HCT116 (cell line): ENCODE measurements around the gene OBSCN. TPM values are rescaled to one million over a fixed set of nuclear protein-coding genes. Genes with fewer than 3 reads are reported as not detected.
A peak's percentile ranks its signal among the peaks of the same experiment; 100 is the strongest.
"Not testable (repeated sequence)": the region's sequence is repeated elsewhere in the genome, so short reads cannot be mapped to it uniquely, and the experiment has no call there.

ENCODE experiments used
- ATAC-seq: fragments of 200-7000 bp; cut with Tn5 transposase; 2 replicates; pipeline ENCODE4 v1.9.1; 2020; ENCODE audit warnings: mild to moderate bottlenecking, moderate library complexity
- BruUV-seq: library from RNA; stranded (reverse); fragments of 400-500 nt; replicated peaks from 2 replicates; lab custom pipeline; 2021; lab: Mats Ljungman, UMichigan
- CTCF ChIA-PET: fragments of 300-600 bp; sonication (Branson Sonifier 250); formaldehyde crosslinking; loops from one replicate; lab custom pipeline; 2021; ENCODE audit warnings: antibody characterized with exemption; lab: Charles Lee
- POLR2A ChIA-PET: fragments of 300-600, 350-600 bp; sonication (Branson Sonifier 250); formaldehyde crosslinking; loops from one replicate; lab custom pipeline; 2021; ENCODE audit warnings: antibody characterized with exemption; lab: Charles Lee
- RAD21 ChIA-PET, 2 experiments: fragments of 300-600 bp; sonication (Branson Sonifier 250); formaldehyde crosslinking; loops; one replicate each; lab custom pipeline; 2023; ENCODE audit warnings: low total read pairs in 2 of 2; ENCODE audit not compliant: uncharacterized antibody in 2 of 2, unreplicated experiment in 2 of 2, low non-redundant PET in 1 of 2; lab: Charles Lee
- DNase-seq: peaks from one replicate; pipeline ENCODE4 v3.0.0-alpha.2; 2010; ENCODE audit warnings: low read depth, low spot score
- H2AFZ ChIP-seq: fragments of 200-600 bp; shearing (Covaris generic), sonication (generic); 2 replicates; pipeline ENCODE4 v1.6.1; 2017; ENCODE audit warnings: low read depth, mixed run types, mixed read lengths, antibody characterized with exemption, low read length; ENCODE audit not compliant: poor library complexity, severe bottlenecking
- H3K27ac ChIP-seq: 2 replicates; pipeline ENCODE4 v1.5.1; 2012; ENCODE audit warnings: low read depth, low read length
- H3K27me3 ChIP-seq: fragments of 200-600 bp; sonication (generic); 2 replicates; pipeline ENCODE4 v1.6.1; 2016; ENCODE audit warnings: mixed run types, low read length, mixed read lengths; ENCODE audit not compliant: insufficient read depth
- H3K36me3 ChIP-seq, 2 experiments: fragments of 200-500 bp in 1 of 2; fragments of 200-600 bp in 1 of 2; sonication (Bioruptor generic) in 1 of 2; sonication (generic) in 1 of 2; 2 replicates each; pipeline versions ENCODE4 v1.5.1 to v1.6.1; 2014 to 2016; ENCODE audit warnings: low read length in 2 of 2, inconsistent platforms in 1 of 2, mixed read lengths in 1 of 2, mixed run types in 1 of 2; ENCODE audit not compliant: insufficient read depth in 2 of 2, control insufficient read depth in 1 of 2
- H3K4me1 ChIP-seq, 2 experiments: fragments of 200-600 bp in 1 of 2; sonication (generic) in 1 of 2; 2 replicates each; pipeline versions ENCODE4 v1.5.1 to v1.6.1; 2012 to 2017; ENCODE audit warnings: low read length in 2 of 2, inconsistent platforms in 1 of 2, mild to moderate bottlenecking in 1 of 2, mixed read lengths in 1 of 2, mixed run types in 1 of 2, moderate library complexity in 1 of 2; ENCODE audit not compliant: insufficient read depth in 2 of 2, control insufficient read depth in 1 of 2
- H3K4me2 ChIP-seq: fragments of 200-600 bp; sonication (generic); 2 replicates; pipeline ENCODE4 v1.6.1; 2017; ENCODE audit warnings: mixed run types, low read length, mixed read lengths
- H3K4me3 ChIP-seq, 2 experiments: fragments of 200-600 bp in 1 of 2; sonication (generic) in 1 of 2; replicated peaks in 1 of 2; 2 replicates each; pipeline ENCODE4 v1.5.1; 2011 to 2016; ENCODE audit warnings: low read length in 2 of 2, control low read depth in 1 of 2, low read depth in 1 of 2, mild to moderate bottlenecking in 1 of 2, mixed read lengths in 1 of 2, mixed run types in 1 of 2
- H3K79me2 ChIP-seq: fragments of 200-600 bp; sonication (generic); 2 replicates; pipeline ENCODE4 v1.6.1; 2017; ENCODE audit warnings: mild to moderate bottlenecking, mixed run types, low read length, moderate library complexity, mixed read lengths; ENCODE audit not compliant: insufficient read depth
- H3K9ac ChIP-seq: fragments of 200-600 bp; sonication (generic); 2 replicates; pipeline ENCODE4 v1.6.1; 2016; ENCODE audit warnings: low read length, mixed read lengths
- H3K9me2 ChIP-seq: fragments of 200-600 bp; sonication (generic), shearing (Covaris generic); 2 replicates; pipeline ENCODE4 v1.6.1; 2017; ENCODE audit warnings: mixed run types, mild to moderate bottlenecking, moderate library complexity; ENCODE audit not compliant: insufficient read depth
- H3K9me3 ChIP-seq, 2 experiments: fragments of 200-500 bp in 1 of 2; fragments of 200-600 bp in 1 of 2; sonication (Bioruptor generic) in 1 of 2; sonication (generic) in 1 of 2; 2 replicates each; pipeline ENCODE4 v1.6.1; 2014 to 2017; ENCODE audit warnings: low read length in 2 of 2, mixed read lengths in 2 of 2, inconsistent platforms in 1 of 2, low read depth in 1 of 2, mild to moderate bottlenecking in 1 of 2, mixed run types in 1 of 2, moderate library complexity in 1 of 2; ENCODE audit not compliant: control insufficient read depth in 1 of 2, insufficient read depth in 1 of 2
- H4K20me1 ChIP-seq: fragments of 200-600 bp; sonication (generic), shearing (Covaris generic); 2 replicates; pipeline ENCODE4 v1.6.1; 2017; ENCODE audit warnings: mixed run types, mild to moderate bottlenecking, moderate library complexity; ENCODE audit not compliant: insufficient read depth
- POLR2A ChIP-seq: IDR thresholded peaks from 2 replicates; pipeline ENCODE4 v1.7.0; 2011; ENCODE audit warnings: borderline replicate concordance; ENCODE audit not compliant: insufficient read depth, insufficient read length; ENCODE audit errors: extremely low read depth
- POLR2AphosphoS5 ChIP-seq: IDR thresholded peaks from 2 replicates; pipeline ENCODE4 v1.6.1; 2011; ENCODE audit warnings: mild to moderate bottlenecking, low read depth, low read length, moderate library complexity
- SP1 ChIP-seq: IDR thresholded peaks from 2 replicates; pipeline ENCODE4 v1.6.1; 2012; ENCODE audit warnings: low read depth
- intact Hi-C: fragments of 100-400 bp; cut with micrococcal nuclease; formaldehyde crosslinking; loops from 2 replicates; pipeline ENCODE4 v1.10.0; 2022
- total RNA-seq: library from RNA; stranded (reverse); gene quantifications from one replicate; pipeline ENCODE4 v1.2.1, GENCODE V29; 2021; ENCODE audit not compliant: unreplicated experiment
- TF ChIP-seq, protein P1 (sequence below): IDR thresholded peaks from 2 replicates; pipeline ENCODE4 v1.6.1; 2011; ENCODE audit warnings: mild to moderate bottlenecking, low read length, moderate library complexity; ENCODE audit not compliant: insufficient replicate concordance; ENCODE audit errors: extremely low read depth
- TF ChIP-seq, protein P2 (sequence below): IDR thresholded peaks from 2 replicates; pipeline ENCODE4 v1.6.1; 2012
- TF ChIP-seq, protein P3 (sequence below), 3 experiments: fragments of 200-600 bp in 1 of 3; sonication (generic) in 1 of 3; IDR thresholded peaks in 2 of 3; conservative IDR thresholded peaks in 1 of 3; 2 replicates each; pipeline ENCODE4 v1.5.1; 2012 to 2017; ENCODE audit warnings: low read depth in 2 of 3, low read length in 2 of 3, antibody characterized with exemption in 1 of 3, borderline replicate concordance in 1 of 3, control low read depth in 1 of 3, mild to moderate bottlenecking in 1 of 3, mixed read lengths in 1 of 3, mixed run types in 1 of 3, moderate library complexity in 1 of 3; ENCODE audit not compliant: insufficient read depth in 1 of 3

The OBSCN gene
- total RNA-seq, 1 experiment from 2014 or later, result 16.6 TPM

DNA sequence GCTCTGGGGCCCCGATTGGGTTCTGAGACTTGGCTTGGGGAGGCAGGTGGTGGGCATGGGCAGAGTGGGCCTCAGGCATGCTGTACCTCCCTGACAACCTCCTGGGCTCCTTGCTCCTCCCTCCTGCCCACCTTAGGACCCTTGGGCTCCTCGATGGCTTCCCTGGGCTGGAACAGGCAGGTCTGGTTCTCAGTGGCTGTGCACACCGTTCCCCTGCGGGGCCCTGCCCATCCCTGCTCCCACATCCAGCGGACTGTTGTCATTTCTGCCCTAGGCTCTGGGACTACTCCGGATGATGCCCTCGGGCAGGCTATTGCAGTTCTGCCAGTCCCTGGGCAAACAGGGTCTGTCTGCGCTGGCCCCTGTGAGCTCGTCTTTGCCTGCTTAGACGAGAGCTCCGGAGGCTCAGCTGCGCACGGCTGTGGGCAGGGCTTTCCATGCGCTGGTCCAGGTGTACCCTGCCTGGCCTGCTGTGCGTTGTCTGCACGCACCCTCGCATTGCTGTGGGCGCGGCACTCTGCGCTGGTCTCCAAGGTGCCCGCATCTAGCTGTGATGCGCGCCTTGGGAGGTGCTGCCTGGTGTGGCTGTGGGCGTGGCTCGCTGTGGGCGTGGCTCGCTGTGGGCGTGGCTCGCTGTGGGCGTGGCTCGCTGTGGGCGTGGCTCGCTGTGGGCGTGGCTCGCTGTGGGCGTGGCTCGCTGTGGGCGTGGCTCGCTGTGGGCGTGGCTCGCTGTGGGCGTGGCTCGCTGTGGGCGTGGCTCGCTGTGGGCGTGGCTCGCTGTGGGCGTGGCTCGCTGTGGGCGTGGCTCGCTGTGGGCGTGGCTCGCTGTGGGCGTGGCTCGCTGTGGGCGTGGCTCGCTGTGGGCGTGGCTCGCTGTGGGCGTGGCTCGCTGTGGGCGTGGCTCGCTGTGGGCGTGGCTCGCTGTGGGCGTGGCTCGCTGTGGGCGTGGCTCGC, 34.0 kb upstream of the OBSCN start:
- DNase-seq (peak; percentile 21), ATAC-seq (peak; percentile 89)
- H3K4me1 ChIP-seq, result peaks cover 5 to 16% of the 10 kb centered on the region in 2 experiments
- peak; percentile 92 for TF ChIP-seq SP1
- H3K36me3 ChIP-seq, H3K27me3 ChIP-seq, H3K9me2 ChIP-seq, H4K20me1 ChIP-seq, H2AFZ ChIP-seq, BruUV-seq, intact Hi-C loops, H3K79me2 ChIP-seq, H3K9me3 ChIP-seq: not testable (repeated sequence)
- peak overlapping the region; percentile 32; the same call in 1 of the 2 replicates for H3K27ac ChIP-seq
- peak overlapping the region; percentile 74 for H3K4me2 ChIP-seq
- H3K9ac ChIP-seq, result peak overlapping the region; percentile 40; the same call in 1 of the 2 replicates
- ChIA-PET CTCF (interaction anchor here (0.6 to 1.7 kb wide), 4 partner anchors 8 to 43 kb away, joined by 3 to 10 read pairs (median 3); no protein-coding TSS in a partner anchor), POLR2A (interaction anchor here (0.6 to 1.7 kb wide), 4 partner anchors 7 to 175 kb away, joined by 3 to 12 read pairs (median 3); partner anchors contain the start of gene IBA57), RAD21 (interaction anchor here (0.6 to 1.5 kb wide), 2 partner anchors 8 to 9 kb away, joined by 4 to 6 read pairs; partner anchors contain the start of gene IBA57 (in 2 of the 2))
- peak overlapping the region; percentile 15 to 28; a peak in 3 of 4 replicates for H3K4me3 ChIP-seq

DNA sequence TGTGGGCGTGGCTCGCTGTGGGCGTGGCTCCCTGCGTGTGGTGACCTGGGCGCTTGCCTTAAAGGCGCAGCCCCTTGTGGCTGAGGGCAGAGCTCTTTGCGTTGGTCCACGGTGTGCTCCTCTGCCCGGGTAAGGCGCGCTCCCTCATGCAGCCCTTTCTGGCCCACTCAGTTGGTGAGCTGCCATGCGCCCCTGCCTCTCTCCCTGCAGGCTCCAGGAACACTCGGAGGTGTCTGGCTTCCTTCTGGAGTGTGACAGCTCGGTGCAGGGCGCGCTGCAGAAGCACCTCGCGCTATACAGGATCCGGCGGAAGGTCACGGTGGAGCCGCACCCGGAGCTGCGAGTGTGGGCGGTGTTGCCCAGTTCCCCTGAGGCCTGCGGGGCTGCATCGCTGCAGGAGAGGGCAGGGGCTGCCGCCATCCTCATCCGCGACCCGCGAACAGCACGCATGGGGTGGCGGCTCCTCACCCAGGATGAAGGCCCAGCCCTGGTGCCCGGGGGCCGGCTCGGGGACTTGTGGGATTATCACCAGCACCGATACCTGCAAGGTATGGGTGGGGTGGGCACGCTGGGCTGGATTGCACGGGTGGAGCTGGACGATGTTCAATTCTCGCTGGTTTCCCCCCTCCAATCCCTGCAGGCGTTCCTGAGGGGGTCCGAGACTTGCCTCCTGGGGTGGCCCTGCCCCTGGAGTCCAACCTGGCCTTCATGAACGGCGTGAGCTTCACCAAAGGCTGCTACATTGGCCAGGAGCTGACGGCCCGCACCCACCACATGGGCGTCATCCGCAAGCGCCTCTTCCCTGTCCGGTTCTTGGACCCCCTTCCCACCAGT, 33.1 kb upstream of the OBSCN start:
- intact Hi-C loops, result no loop called here
- BruUV-seq, result no TSS peak
- Histone ChIP-seq H4K20me1 (no peaks in the 10 kb centered on the region), H3K4me1 (peaks cover 5 to 16% of the 10 kb centered on the region in 2 experiments), H2AFZ (no peak overlapping the region), H3K9me2 (no peaks in the 10 kb centered on the region), H3K9me3 (no peaks in the 10 kb centered on the region), H3K27me3 (no peaks in the 10 kb centered on the region), H3K4me3 (peak overlapping the region; percentile 36 to 53), H3K79me2 (no peaks in the 10 kb centered on the region), H3K27ac (peak overlapping the region; percentile 22; the same call in 1 of the 2 replicates), H3K9ac (peak overlapping the region; percentile 38; the same call in 1 of the 2 replicates), H3K36me3 (no peaks in the 10 kb centered on the region), H3K4me2 (peak overlapping the region; percentile 73)
- TF ChIP-seq, protein P1, sequence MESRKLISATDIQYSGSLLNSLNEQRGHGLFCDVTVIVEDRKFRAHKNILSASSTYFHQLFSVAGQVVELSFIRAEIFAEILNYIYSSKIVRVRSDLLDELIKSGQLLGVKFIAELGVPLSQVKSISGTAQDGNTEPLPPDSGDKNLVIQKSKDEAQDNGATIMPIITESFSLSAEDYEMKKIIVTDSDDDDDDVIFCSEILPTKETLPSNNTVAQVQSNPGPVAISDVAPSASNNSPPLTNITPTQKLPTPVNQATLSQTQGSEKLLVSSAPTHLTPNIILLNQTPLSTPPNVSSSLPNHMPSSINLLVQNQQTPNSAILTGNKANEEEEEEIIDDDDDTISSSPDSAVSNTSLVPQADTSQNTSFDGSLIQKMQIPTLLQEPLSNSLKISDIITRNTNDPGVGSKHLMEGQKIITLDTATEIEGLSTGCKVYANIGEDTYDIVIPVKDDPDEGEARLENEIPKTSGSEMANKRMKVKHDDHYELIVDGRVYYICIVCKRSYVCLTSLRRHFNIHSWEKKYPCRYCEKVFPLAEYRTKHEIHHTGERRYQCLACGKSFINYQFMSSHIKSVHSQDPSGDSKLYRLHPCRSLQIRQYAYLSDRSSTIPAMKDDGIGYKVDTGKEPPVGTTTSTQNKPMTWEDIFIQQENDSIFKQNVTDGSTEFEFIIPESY, result no peak
- TF ChIP-seq, protein P2, sequence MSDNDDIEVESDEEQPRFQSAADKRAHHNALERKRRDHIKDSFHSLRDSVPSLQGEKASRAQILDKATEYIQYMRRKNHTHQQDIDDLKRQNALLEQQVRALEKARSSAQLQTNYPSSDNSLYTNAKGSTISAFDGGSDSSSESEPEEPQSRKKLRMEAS, result peak; percentile 33; the same call in 1 of the 2 replicates
- 0 out of 2 replicates have a peak, but pooled peaks have one; percentile 25 for TF ChIP-seq POLR2AphosphoS5
- peak; percentile 72 for TF ChIP-seq SP1
- TF ChIP-seq, protein P3, sequence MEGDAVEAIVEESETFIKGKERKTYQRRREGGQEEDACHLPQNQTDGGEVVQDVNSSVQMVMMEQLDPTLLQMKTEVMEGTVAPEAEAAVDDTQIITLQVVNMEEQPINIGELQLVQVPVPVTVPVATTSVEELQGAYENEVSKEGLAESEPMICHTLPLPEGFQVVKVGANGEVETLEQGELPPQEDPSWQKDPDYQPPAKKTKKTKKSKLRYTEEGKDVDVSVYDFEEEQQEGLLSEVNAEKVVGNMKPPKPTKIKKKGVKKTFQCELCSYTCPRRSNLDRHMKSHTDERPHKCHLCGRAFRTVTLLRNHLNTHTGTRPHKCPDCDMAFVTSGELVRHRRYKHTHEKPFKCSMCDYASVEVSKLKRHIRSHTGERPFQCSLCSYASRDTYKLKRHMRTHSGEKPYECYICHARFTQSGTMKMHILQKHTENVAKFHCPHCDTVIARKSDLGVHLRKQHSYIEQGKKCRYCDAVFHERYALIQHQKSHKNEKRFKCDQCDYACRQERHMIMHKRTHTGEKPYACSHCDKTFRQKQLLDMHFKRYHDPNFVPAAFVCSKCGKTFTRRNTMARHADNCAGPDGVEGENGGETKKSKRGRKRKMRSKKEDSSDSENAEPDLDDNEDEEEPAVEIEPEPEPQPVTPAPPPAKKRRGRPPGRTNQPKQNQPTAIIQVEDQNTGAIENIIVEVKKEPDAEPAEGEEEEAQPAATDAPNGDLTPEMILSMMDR (IDR thresholded peaks at IDR 0.05 in 2 of 3, conservative IDR thresholded peaks at IDR 0.05 in 1 of 3; ENCODE audit: borderline replicate concordance in 1 of 3, insufficient read depth in 1 of 3, low read depth in 2 of 3, low read length in 2 of 3), result no peak
- peak; percentile 36 for TF ChIP-seq POLR2A
- RAD21 ChIA-PET, result interaction anchor here (0.6 to 1.5 kb wide), 2 partner anchors 9 to 10 kb away, joined by 4 to 6 read pairs; partner anchors contain the start of gene IBA57 (in 2 of the 2)
- POLR2A ChIA-PET, result interaction anchor here (1.0 to 1.7 kb wide), 3 partner anchors 8 to 29 kb away, joined by 3 to 12 read pairs (median 3); partner anchors contain the start of gene IBA57
- CTCF ChIA-PET, result interaction anchor here (0.8 to 1.7 kb wide), 3 partner anchors 9 to 39 kb away, joined by 3 to 10 read pairs (median 3); no protein-coding TSS in a partner anchor
- ATAC-seq (peak; percentile 85), DNase-seq (peak; percentile 35)
